GM15510 (cell line): ENCODE results near the gene ARVCF.

Experiments
- POLR2A ChIP-seq: IDR thresholded peaks from 3 replicates; pipeline ENCODE4 v1.6.1; 2011; ENCODE audit warnings: borderline replicate concordance; ENCODE audit not compliant: insufficient read length; ENCODE audit errors: extremely low read depth

Gene ARVCF

DNA sequence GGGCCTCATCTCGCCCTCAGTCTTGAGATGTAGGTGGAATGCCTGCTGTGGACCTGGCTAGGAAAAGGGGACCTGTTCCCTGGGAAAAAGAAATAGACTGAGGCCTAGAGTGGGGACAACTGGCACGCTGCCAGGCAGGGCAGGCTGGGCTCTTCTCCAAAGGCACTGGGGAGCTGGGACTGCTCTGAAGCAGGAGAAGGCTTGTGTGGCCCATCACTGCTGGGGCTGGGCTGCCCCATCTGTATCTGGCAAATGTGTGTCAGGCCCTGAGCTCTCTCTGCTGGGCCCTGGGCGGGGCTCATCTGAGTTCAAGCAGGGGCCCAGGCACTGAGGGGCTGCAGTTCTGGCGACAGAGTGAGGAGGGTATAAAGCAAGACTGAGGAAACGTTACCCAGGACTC, 32.9 kb downstream of the ARVCF start:
- no peak for TF ChIP-seq POLR2A

DNA sequence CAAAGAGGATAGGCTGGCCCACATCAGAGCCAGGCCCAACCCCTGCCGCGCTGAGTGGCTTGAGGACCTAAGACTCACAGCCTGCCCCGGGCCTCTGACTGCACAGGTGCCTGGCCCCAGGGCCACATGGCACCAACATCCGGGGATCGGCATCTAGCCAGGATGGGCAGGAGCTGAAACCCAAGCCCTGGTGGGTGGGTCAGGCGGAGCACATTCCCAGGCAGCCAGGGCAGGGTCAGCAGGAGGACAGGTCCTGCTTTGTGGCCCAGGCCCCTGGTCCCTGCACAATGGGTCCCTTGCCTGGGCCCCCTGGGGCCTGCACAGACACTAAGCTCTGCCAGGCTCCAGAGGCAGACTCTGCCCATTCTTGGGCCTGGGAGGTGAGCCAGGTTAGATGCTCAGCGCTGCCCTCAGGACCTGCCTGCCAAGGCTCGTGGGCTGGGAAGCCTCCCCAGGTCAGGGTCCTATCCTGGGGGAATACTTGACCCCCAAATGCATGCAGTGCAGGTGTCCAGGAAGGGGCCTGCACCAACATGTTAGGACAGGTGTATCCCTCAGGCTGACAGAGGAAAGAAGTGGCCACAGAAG, 33.5 kb downstream of the ARVCF start:
- no peak for TF ChIP-seq POLR2A

DNA sequence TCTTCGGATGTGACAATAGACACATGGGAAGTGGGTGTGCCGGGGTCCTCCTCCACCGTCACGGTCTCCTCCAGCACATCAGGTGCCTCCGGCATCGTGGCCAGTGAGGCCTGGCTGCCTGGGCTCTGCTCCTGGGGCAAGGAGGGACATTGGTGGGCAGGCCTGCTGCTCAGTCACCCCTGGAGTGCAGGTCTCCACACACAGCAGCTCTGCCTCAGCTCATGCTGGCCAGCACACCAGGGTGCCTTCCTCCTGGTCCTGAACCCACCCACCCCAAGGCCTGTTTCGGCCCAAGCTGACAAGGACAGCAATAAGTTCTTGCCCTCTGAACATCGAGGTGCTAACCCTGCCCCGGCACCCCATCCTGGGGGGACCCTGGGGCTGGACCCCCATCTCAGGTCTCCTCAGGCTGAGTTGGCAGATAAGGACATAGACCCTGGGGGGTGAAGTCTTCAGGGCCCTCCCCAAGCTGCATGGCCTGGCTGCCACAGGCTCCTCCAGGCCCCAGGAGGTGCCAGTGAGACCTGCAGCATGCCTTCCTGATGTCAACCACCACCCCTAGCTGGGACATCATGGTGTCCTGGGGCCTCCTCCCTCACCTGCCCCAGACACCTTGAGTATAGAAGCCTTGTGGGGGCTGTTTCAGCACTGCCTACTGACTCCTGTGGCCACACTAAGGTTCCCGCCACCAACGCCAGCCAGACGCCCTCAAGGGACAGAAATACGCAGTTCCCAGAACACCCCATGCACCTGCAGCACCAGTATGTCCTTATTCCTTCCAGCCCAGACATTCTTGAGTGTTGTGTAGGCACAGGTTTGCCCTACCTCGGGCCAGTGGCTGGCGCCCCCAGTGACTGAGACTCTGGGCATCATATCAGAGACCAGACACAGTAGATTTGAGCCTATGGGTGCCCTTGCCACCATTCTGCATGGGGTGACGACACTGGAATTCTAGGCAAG, 34.4 kb downstream of the ARVCF start:
- no peak for TF ChIP-seq POLR2A

- no peak for TF ChIP-seq POLR2A
Measured at GRCh38 chr22:19981171-19981960, 35.3 kb downstream of the ARVCF start.

DNA sequence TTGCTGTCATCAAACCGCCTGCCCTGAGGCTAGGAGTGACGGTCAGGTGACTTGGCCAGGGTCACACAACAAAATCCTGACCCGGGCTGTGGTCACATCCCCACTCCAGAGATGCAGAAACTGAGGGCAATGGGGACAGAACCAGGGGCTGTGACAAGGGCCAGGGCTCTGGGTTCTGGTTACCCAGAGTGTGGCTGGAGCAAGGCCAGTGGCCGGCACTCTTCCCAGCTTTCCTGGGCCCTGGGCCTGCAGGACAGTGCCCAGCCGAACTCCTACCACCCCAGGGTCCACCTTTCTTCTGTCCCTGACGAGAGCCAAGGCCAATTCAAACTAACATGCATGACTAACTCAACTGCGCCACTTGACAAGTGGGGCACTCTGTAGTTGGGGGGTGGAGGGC, 35.9 kb downstream of the ARVCF start:
- TF ChIP-seq POLR2A = no peak

GRCh38 chr22:19979712-19980493, 36.7 kb downstream of the ARVCF start:
- TF ChIP-seq POLR2A = no peak

DNA sequence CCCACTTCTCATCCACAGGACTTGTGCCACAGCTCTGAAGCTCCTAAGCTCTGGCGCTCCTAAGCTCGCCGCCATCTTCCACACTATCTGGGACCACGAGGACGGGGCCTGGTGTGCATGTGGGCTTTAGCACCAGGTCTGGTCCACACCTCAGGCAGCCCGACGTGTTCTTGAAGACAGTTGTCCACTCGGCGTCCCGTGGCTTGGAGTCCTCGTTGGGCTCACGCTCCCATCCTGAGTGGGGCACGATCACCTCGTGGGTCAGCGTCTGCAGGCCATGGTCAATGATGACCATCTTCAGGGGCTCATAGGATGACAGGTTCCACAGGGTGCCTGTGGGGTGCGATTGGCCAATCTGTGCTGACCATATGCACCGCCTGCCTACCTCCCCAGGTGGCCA, 37.9 kb downstream of the ARVCF start:
- no peak for TF ChIP-seq POLR2A

DNA sequence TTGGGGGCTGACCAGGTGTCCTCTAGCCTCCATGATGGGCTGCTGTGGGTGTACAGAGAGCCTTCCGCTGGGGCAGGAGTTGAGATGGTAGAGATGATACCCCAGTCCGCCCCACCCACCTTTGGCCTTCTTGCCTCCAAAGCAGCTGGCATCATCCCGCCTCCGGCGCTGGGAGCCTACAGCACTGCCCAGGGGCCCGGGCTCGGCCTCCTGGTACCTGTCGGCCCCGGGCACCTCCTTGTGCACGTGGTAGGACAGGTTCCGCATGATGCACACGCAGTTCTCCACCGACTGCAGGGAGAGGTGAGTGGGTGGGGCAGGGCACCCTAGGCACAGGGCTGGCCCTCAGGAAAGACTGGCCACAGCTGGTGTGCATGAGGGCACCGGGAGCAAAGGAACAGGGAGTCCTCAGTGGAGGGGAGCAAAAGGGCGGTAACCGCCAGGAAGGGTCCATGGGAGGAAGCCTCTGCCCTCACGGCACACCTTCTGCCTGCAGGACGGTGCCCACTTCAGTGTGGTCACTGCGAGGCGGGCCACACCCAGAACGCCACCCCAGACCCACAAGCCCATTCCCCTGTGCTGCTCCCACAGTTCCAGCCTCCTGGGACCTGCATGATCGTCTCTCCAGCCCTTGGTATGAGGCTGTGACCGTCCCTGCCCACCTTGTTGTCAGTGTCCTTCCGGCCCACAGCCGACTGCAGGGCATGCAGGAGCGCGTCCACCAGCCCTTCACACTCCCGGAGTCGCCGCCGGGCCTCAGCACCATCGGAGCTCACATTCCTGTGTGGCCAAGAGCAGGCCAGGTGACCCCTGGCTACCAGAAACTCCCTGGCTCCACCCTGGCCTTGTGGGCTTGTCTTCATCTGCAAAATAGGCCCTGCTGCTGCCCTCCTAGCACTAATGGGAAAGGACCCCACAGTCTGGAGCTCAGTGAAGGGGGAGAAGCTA, 39.1 kb downstream of the ARVCF start:
- no peak for TF ChIP-seq POLR2A

DNA sequence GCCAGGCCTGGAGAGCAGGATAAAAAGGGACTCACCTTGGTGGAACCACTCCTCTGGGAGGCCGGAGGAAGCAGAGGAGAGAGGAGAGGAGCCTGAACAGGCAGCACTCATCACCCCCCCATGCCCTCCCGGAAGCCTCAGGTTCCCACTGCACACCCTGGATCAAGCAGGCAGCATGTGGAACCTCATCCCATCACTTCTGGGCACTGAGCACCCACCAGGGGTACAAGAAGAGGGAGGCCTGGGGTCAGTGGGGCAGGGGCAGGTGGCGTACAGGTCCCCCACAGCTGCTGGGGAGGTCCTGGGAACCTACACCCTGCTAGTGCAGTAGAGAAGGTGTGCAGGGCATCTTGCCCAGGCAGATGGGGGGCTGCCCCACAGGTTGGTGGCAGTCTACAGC, 40.0 kb downstream of the ARVCF start:
- no peak for TF ChIP-seq POLR2A

- no peak for TF ChIP-seq POLR2A
Measured at GRCh38 chr22:19975707-19976035, 41.0 kb downstream of the ARVCF start.

DNA sequence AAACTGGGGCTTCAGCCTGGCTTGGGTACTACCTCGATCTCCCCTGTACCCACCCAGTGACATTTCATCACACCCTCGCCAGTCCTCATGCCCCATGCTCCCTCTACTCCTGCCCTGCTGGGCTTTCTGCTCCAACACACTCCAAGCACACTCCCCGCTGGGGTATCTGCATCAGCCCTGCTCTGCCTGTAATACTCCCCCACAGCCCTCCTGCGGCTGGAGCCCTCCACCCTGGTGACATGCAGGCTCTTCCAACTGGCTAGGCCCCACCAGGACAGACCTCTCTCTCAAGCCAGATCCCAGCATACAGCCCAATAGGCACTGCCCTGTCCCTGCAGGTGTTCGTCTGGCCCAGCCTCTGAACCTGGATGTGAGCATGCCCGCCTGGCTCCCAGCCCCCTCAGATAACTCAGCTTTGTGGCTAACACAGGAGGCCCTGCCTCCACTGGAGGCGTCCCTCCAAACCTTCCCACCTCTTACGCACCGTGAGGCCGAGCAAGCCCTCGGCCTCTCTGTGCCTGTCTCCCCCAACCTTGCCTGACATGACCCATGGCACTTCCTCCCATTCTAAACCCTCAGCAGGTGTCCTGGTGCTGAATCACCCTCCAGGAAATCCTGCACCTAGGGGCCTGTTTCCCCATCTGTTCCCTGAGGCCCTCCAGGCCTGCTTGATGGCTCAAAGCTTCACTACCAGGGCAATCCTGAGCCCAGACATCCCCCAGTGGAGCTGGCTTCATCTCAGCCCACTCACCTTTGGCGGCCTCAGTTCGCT, 41.5 kb downstream of the ARVCF start:
- no peak for TF ChIP-seq POLR2A

- no peak for TF ChIP-seq POLR2A
Measured at GRCh38 chr22:19974268-19974861, 42.3 kb downstream of the ARVCF start.

DNA sequence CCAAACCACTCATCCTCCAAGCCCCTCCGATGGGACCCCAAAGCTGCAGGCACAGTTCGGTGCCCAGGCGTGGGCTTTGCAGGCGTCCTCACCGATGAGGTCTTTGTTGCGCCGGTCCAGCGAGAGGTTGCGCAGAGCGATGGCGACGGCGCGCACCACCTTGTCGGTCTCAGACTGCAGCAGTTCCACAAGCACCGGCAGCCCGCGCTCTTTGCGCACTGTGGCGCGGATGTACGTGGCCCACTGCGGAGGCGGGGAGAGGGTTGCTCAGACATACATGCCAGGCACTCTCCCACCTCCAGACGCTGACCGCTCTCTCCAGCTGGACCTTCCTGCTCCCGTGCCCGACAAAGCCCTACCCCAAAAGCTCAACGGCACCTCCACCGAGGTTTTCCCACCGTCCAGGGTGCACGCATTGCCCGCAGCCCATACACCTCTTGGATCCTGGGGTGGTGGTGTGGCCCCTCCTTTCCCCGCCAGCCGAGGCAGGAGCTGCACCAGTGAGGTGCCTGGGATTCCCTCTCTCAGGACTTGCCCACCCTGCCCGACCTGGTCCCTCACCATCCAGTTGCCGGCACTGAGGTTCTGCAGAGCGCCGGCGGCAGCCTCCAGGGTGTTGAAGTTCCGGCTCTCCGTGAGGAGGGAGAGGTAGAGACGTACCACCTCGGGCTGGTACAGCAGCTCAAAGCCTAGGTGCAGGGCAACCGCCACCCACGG, 42.9 kb downstream of the ARVCF start:
- TF ChIP-seq POLR2A = no peak
